Activated naive CD4-positive, alpha-beta T cell treated with Interleukin-2 at 50 U/mL for 16 hours (primary cell): ENCODE data around the gene BCR.
A peak's percentile ranks its signal among the peaks of the same experiment; 100 is the strongest.

Experiments
- DNase-seq: peaks from one replicate; pipeline ENCODE4 v3.0.0-alpha.2; 2020

The BCR gene

GRCh38 chr22:23218053-23218866 is 38.0 kb downstream of the BCR start:
- DNase-seq = no peak

- no peak for DNase-seq
Observed at GRCh38 chr22:23218867-23219251, 38.5 kb downstream of the BCR start.

GRCh38 chr22:23219317-23219716 is 39.0 kb downstream of the BCR start:
- DNase-seq = no peak

GRCh38 chr22:23219822-23220484 is 39.6 kb downstream of the BCR start:
- peak; percentile 67 for DNase-seq

- no peak for DNase-seq
Observed at GRCh38 chr22:23220485-23221350, 40.4 kb downstream of the BCR start.

- no peak for DNase-seq
Observed at GRCh38 chr22:23221351-23221804, 41.1 kb downstream of the BCR start.

- DNase-seq = no peak
Observed at GRCh38 chr22:23222033-23222792, 41.9 kb downstream of the BCR start.

GRCh38 chr22:23222793-23223568 is 42.7 kb downstream of the BCR start:
- DNase-seq = no peak

- no peak for DNase-seq
Observed at GRCh38 chr22:23223569-23224317, 43.4 kb downstream of the BCR start.

GRCh38 chr22:23224846-23225245 is 44.5 kb downstream of the BCR start:
- DNase-seq = no peak

- DNase-seq = no peak
Observed at GRCh38 chr22:23225337-23225723, 45.0 kb downstream of the BCR start.

GRCh38 chr22:23225724-23226496 is 45.6 kb downstream of the BCR start:
- DNase-seq = no peak

GRCh38 chr22:23226497-23226850 is 46.2 kb downstream of the BCR start:
- DNase-seq = no peak

- DNase-seq = no peak
Observed at GRCh38 chr22:23227380-23227779, 47.1 kb downstream of the BCR start.

- no peak for DNase-seq
Observed at GRCh38 chr22:23228503-23228902, 48.2 kb downstream of the BCR start.

- DNase-seq = no peak
Observed at GRCh38 chr22:23229646-23230045, 49.3 kb downstream of the BCR start.

- no peak for DNase-seq
Observed at GRCh38 chr22:23230348-23231068, 50.2 kb downstream of the BCR start.

GRCh38 chr22:23231471-23232093 is 51.3 kb downstream of the BCR start:
- DNase-seq = no peak
